OCI-LY1 (cell line): ENCODE data around the gene RAPGEF4.

ENCODE experiments used
- H2AFZ ChIP-seq: fragments of 200-600 bp; sonication (generic), shearing (Covaris generic); 2 replicates; pipeline ENCODE4 v1.6.0; 2014; ENCODE audit warnings: antibody characterized with exemption, mild to moderate bottlenecking, low read length
- H3F3A ChIP-seq: fragments of 200-600 bp; sonication (generic), shearing (Covaris generic); 2 replicates; pipeline ENCODE4 v1.6.0; 2014; ENCODE audit warnings: mild to moderate bottlenecking, antibody characterized with exemption, low read length, moderate library complexity; ENCODE audit not compliant: insufficient read depth
- H3K27ac ChIP-seq: fragments of 200-600 bp; sonication (generic); 2 replicates; pipeline ENCODE4 v1.5.1; 2014; ENCODE audit warnings: low read length, mixed run types, mild to moderate bottlenecking, low read depth; ENCODE audit not compliant: poor library complexity, severe bottlenecking
- H3K27me3 ChIP-seq: fragments of 200-600 bp; sonication (generic); 2 replicates; pipeline ENCODE4 v1.6.0; 2014; ENCODE audit warnings: antibody characterized with exemption, mild to moderate bottlenecking, low read length, moderate library complexity; ENCODE audit not compliant: insufficient read depth
- H3K36me3 ChIP-seq: fragments of 200-600 bp; sonication (generic); 2 replicates; pipeline ENCODE4 v1.6.1; 2014; ENCODE audit warnings: mild to moderate bottlenecking, antibody characterized with exemption, low read length, moderate library complexity, mixed read lengths; ENCODE audit not compliant: insufficient read depth
- H3K4me1 ChIP-seq: fragments of 200-600 bp; sonication (generic); 2 replicates; pipeline ENCODE4 v1.5.1; 2014; ENCODE audit warnings: mild to moderate bottlenecking, low read length, moderate library complexity; ENCODE audit not compliant: insufficient read depth, severe bottlenecking
- H3K4me2 ChIP-seq: fragments of 200-600 bp; sonication (generic), shearing (Covaris generic); 2 replicates; pipeline ENCODE4 v1.6.1; 2014; ENCODE audit warnings: low read length
- H3K4me3 ChIP-seq: fragments of 200-600 bp; sonication (generic); 2 replicates; pipeline ENCODE4 v1.5.1; 2014; ENCODE audit warnings: low read length, low read depth, mild to moderate bottlenecking, mixed read lengths; ENCODE audit not compliant: poor library complexity, severe bottlenecking
- H3K79me2 ChIP-seq: fragments of 200-600 bp; shearing (Covaris generic); 2 replicates; pipeline ENCODE4 v1.6.1; 2016; ENCODE audit warnings: mixed run types, low read length, mixed read lengths; ENCODE audit not compliant: insufficient read depth
- H3K9ac ChIP-seq: fragments of 200-600 bp; sonication (generic), shearing (Covaris generic); 2 replicates; pipeline ENCODE4 v1.6.1; 2014; ENCODE audit warnings: mild to moderate bottlenecking, low read length, mixed read lengths
- H3K9me2 ChIP-seq: fragments of 200-600 bp; sonication (generic), shearing (Covaris generic); 2 replicates; pipeline ENCODE4 v1.6.1; 2014; ENCODE audit warnings: low read depth, mild to moderate bottlenecking, low read length, mixed read lengths
- H3K9me3 ChIP-seq: fragments of 200-600 bp; shearing (Covaris generic); 2 replicates; pipeline ENCODE4 v1.6.1; 2014; ENCODE audit warnings: low read length, mixed read lengths
- H4K20me1 ChIP-seq: fragments of 200-600 bp; sonication (generic), shearing (Covaris generic); 2 replicates; pipeline ENCODE4 v1.6.0; 2016; ENCODE audit warnings: mild to moderate bottlenecking, low read length; ENCODE audit not compliant: insufficient read depth
- EZH2 ChIP-seq: fragments of 200-600 bp; sonication (generic), shearing (Covaris generic); IDR thresholded peaks from 2 replicates; pipeline ENCODE4 v1.8.0; 2017; ENCODE audit warnings: borderline replicate concordance, mixed run types, mild to moderate bottlenecking, antibody characterized with exemption, low read length, moderate library complexity, mixed read lengths
- TF ChIP-seq, protein P1 (sequence below): fragments of 200-600 bp; sonication (generic), shearing (Covaris generic); IDR thresholded peaks from 2 replicates; pipeline ENCODE4 v1.5.1; 2017; ENCODE audit warnings: mild to moderate bottlenecking, antibody characterized with exemption, low read length, moderate library complexity, mixed read lengths

Gene RAPGEF4

GRCh38 chr2:172953411-172953810 is 217.8 kb downstream of the RAPGEF4 start:
- no peak overlapping the region for H3K27ac ChIP-seq

GRCh38 chr2:172953970-172954852 is 218.6 kb downstream of the RAPGEF4 start:
- Histone ChIP-seq H3K4me2 (no peak overlapping the region), H3K9me3 (no peaks in the 10 kb centered on the region), H3K27ac (no peak overlapping the region), H3K4me3 (no peak overlapping the region), H2AFZ (no peak overlapping the region), H3F3A (no peaks in the 10 kb centered on the region), H3K9me2 (no peaks in the 10 kb centered on the region), H3K27me3 (no peaks in the 10 kb centered on the region), H3K9ac (no peak overlapping the region), H4K20me1 (no peaks in the 10 kb centered on the region), H3K4me1 (no peaks in the 10 kb centered on the region), H3K36me3 (no peaks in the 10 kb centered on the region), H3K79me2 (no peaks in the 10 kb centered on the region)
- TF ChIP-seq, protein P1, sequence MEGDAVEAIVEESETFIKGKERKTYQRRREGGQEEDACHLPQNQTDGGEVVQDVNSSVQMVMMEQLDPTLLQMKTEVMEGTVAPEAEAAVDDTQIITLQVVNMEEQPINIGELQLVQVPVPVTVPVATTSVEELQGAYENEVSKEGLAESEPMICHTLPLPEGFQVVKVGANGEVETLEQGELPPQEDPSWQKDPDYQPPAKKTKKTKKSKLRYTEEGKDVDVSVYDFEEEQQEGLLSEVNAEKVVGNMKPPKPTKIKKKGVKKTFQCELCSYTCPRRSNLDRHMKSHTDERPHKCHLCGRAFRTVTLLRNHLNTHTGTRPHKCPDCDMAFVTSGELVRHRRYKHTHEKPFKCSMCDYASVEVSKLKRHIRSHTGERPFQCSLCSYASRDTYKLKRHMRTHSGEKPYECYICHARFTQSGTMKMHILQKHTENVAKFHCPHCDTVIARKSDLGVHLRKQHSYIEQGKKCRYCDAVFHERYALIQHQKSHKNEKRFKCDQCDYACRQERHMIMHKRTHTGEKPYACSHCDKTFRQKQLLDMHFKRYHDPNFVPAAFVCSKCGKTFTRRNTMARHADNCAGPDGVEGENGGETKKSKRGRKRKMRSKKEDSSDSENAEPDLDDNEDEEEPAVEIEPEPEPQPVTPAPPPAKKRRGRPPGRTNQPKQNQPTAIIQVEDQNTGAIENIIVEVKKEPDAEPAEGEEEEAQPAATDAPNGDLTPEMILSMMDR, result no peak
- TF ChIP-seq EZH2, result no peak

More at GRCh38 chr2:172953411-172953810, 217.8 kb downstream of the RAPGEF4 start:
- Histone ChIP-seq H3K4me2 (no peak overlapping the region), H3K9ac (no peak overlapping the region), H3K9me3 (no peaks in the 10 kb centered on the region), H3K79me2 (no peaks in the 10 kb centered on the region), H2AFZ (no peak overlapping the region), H3K4me3 (no peak overlapping the region), H4K20me1 (no peaks in the 10 kb centered on the region), H3K36me3 (no peaks in the 10 kb centered on the region), H3F3A (no peaks in the 10 kb centered on the region), H3K9me2 (no peaks in the 10 kb centered on the region), H3K4me1 (no peaks in the 10 kb centered on the region), H3K27me3 (no peaks in the 10 kb centered on the region)
- TF ChIP-seq, protein P1, result no peak
- no peak for TF ChIP-seq EZH2

DNA sequence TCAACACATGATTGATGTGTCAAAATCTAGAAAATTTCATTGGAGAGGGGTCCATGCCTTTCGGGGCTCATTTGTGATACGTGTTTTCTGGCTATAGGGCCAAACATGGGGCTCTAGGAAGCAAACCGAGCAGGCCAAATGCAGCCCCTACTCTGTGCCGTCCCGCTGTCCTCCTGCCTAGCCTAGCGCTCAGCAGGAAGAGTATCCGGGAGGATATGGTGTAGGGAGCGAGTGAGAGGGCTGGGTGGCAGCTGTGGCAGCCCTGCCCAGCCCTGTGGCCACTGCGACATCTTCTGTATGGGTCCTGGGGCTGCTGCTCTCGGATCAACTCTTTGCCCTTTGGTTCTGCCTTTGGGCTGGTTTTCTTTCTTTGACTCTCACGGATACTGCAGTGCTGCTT is 219.9 kb downstream of the RAPGEF4 start:
- Histone ChIP-seq H3K9me2 (no peaks in the 10 kb centered on the region), H2AFZ (no peak overlapping the region), H3K4me3 (no peak overlapping the region), H3F3A (no peaks in the 10 kb centered on the region), H3K27me3 (no peaks in the 10 kb centered on the region; the same call in 1 of the 2 replicates), H3K79me2 (no peaks in the 10 kb centered on the region), H4K20me1 (no peaks in the 10 kb centered on the region), H3K27ac (no peak overlapping the region), H3K36me3 (no peaks in the 10 kb centered on the region), H3K9ac (no peak overlapping the region), H3K4me2 (no peak overlapping the region), H3K4me1 (no peaks in the 10 kb centered on the region), H3K9me3 (no peaks in the 10 kb centered on the region)
- no peak for TF ChIP-seq EZH2
- TF ChIP-seq, protein P1, result no peak
